ENCODE results near the gene CALCOCO1. TPM values are rescaled to one million over a fixed set of nuclear protein-coding genes. Genes with fewer than 3 reads are reported as not detected.
A peak's percentile ranks its signal among the peaks of the same experiment; 100 is the strongest.

Gene CALCOCO1
- total RNA-seq, result 100 to 1,000 TPM; 147 to 605 (median 204) TPM

- peaks cover 16 to 30% (median 25%) of the 10 kb centered on the region in 4 donors for H3K4me1 ChIP-seq
- 1% methylated on average over 31 to 34 of the region's 38 CpGs for WGBS, 2 donors
- no peaks in the 10 kb centered on the region for H3K27me3 ChIP-seq
- H3K36me3 ChIP-seq, result peaks cover 18 to 26% (median 21%) of the 10 kb centered on the region in 4 donors
- peak; percentile 96 to 99 for DNase-seq
- ATAC-seq (ENCODE audit: low FRiP score in 2 of 2), result peak; percentile 99 to 100
- H3K27ac ChIP-seq, result peak within 1 kb of the TSS; percentile 67 to 86 (median 80)
- peak within 1 kb of the TSS; percentile 68 to 84 (median 73) for H3K4me3 ChIP-seq
- TF ChIP-seq EP300 (IDR thresholded peaks at IDR 0.05), result no peak
- peak in 3 of 4 donors; percentile 10 to 82 (median 75) for TF ChIP-seq POLR2A (IDR thresholded peaks at IDR 0.05)
- peak; percentile 65 to 85 for TF ChIP-seq POLR2AphosphoS5 (IDR thresholded peaks at IDR 0.05)
- TF ChIP-seq CTCF (IDR thresholded peaks at IDR 0.05), result peak in 1 of 6 experiments; percentile 11
- no peaks in the 10 kb centered on the region for H3K9me3 ChIP-seq
Observed at GRCh38 chr12:53727310-53728041, at the start of gene CALCOCO1. Gene CALCOCO1 (minus strand): TSS chr12:53727452. CDS start chr12:53725242, 2,210 bp downstream.

- no peak overlapping the region for H3K27ac ChIP-seq
- DNase-seq (no peak), ATAC-seq (ENCODE audit: low FRiP score in 2 of 2) (no peak)
- no peak for TF ChIP-seq CTCF (IDR thresholded peaks at IDR 0.05)
- H3K4me3 ChIP-seq, result no peak overlapping the region
- 80 to 87% methylated on average over 1 of the region's 1 CpG for WGBS, 2 donors
- H3K4me1 ChIP-seq, result no peaks in the 10 kb centered on the region
- no peaks in the 10 kb centered on the region for H3K27me3 ChIP-seq
- no peaks in the 10 kb centered on the region for H3K9me3 ChIP-seq
- no peaks in the 10 kb centered on the region for H3K36me3 ChIP-seq
Observed at GRCh38 chr12:53776872-53777271, 49.6 kb upstream of the CALCOCO1 start.

- peak overlapping the region in 1 of 4 donors; percentile 45 for H3K27ac ChIP-seq
- 41 to 43% methylated on average over 6 of the region's 6 CpGs for WGBS, 2 donors
- ATAC-seq (ENCODE audit: low FRiP score in 2 of 2), result peak in 1 of 2 donors; percentile 82
- no peaks in the 10 kb centered on the region for H3K4me1 ChIP-seq
- TF ChIP-seq CTCF (IDR thresholded peaks at IDR 0.05), result no peak
- no peak for TF ChIP-seq EP300 (IDR thresholded peaks at IDR 0.05)
- no peak for TF ChIP-seq POLR2A (IDR thresholded peaks at IDR 0.05)
- TF ChIP-seq POLR2AphosphoS5 (IDR thresholded peaks at IDR 0.05), result no peak
- H3K9me3 ChIP-seq, result no peaks in the 10 kb centered on the region
- no peaks in the 10 kb centered on the region for H3K36me3 ChIP-seq
- DNase-seq, result peak in 1 of 2 donors; percentile 51
- no peak overlapping the region for H3K4me3 ChIP-seq
- H3K27me3 ChIP-seq, result no peaks in the 10 kb centered on the region
Observed at GRCh38 chr12:53775478-53776145, 48.4 kb upstream of the CALCOCO1 start.

GRCh38 chr12:53770281-53770680, 43.0 kb upstream of the CALCOCO1 start:
- TF ChIP-seq EP300 (IDR thresholded peaks at IDR 0.05) (no peak), POLR2AphosphoS5 (IDR thresholded peaks at IDR 0.05) (no peak), CTCF (IDR thresholded peaks at IDR 0.05) (no peak), POLR2A (IDR thresholded peaks at IDR 0.05) (no peak)

More at GRCh38 chr12:53770281-53770680, 43.0 kb upstream of the CALCOCO1 start:
- DNase-seq (no peak), ATAC-seq (ENCODE audit: low FRiP score in 2 of 2) (peak in 1 of 2 donors; percentile 74)
- Histone ChIP-seq H3K27me3 (no peaks in the 10 kb centered on the region), H3K9me3 (no peaks in the 10 kb centered on the region), H3K36me3 (no peaks in the 10 kb centered on the region), H3K4me1 (no peaks in the 10 kb centered on the region), H3K27ac (no peak overlapping the region), H3K4me3 (no peak overlapping the region)
